IMR-90 (cell line): ENCODE data around the gene GMPPB.

Source experiments
- CEBPB ChIP-seq: IDR thresholded peaks from 2 replicates; pipeline ENCODE4 v1.6.1; 2012; ENCODE audit warnings: low read depth, low read length, improper control_type of control experiment
- FOS ChIP-seq: fragments of 150-350 bp; IDR thresholded peaks from 2 replicates; pipeline ENCODE4 v1.6.1; 2016; ENCODE audit warnings: low read depth, low read length
- RFX5 ChIP-seq: IDR thresholded peaks from 2 replicates; pipeline ENCODE4 v1.8.0; 2012; ENCODE audit warnings: low read depth, mild to moderate bottlenecking, low read length, moderate library complexity
- SMC3 ChIP-seq: fragments of 150-350 bp; IDR thresholded peaks from 2 replicates; pipeline ENCODE4 v1.6.1; 2016; ENCODE audit warnings: low read depth, mild to moderate bottlenecking, antibody characterized with exemption, low read length, moderate library complexity
- TF ChIP-seq, protein P1 (sequence below): conservative IDR thresholded peaks from 2 replicates; pipeline ENCODE4 v1.5.1; 2012; ENCODE audit warnings: mild to moderate bottlenecking, low read depth, low read length, improper control_type of control experiment

- no peak for TF ChIP-seq SMC3
- TF ChIP-seq, protein P1, sequence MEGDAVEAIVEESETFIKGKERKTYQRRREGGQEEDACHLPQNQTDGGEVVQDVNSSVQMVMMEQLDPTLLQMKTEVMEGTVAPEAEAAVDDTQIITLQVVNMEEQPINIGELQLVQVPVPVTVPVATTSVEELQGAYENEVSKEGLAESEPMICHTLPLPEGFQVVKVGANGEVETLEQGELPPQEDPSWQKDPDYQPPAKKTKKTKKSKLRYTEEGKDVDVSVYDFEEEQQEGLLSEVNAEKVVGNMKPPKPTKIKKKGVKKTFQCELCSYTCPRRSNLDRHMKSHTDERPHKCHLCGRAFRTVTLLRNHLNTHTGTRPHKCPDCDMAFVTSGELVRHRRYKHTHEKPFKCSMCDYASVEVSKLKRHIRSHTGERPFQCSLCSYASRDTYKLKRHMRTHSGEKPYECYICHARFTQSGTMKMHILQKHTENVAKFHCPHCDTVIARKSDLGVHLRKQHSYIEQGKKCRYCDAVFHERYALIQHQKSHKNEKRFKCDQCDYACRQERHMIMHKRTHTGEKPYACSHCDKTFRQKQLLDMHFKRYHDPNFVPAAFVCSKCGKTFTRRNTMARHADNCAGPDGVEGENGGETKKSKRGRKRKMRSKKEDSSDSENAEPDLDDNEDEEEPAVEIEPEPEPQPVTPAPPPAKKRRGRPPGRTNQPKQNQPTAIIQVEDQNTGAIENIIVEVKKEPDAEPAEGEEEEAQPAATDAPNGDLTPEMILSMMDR = no peak
- TF ChIP-seq FOS = no peak
- no peak for TF ChIP-seq CEBPB
- TF ChIP-seq RFX5 = no peak
These were observed 2.3 kb upstream of the GMPPB start for GRCh38 chr3:49725906-49726681.
